Glutamatergic neuron (in vitro differentiated cells): ENCODE results near the gene NCKIPSD. TPM values are rescaled to one million over a fixed set of nuclear protein-coding genes. Genes with fewer than 3 reads are reported as not detected.

Source experiments
- DNase-seq: peaks from one replicate; pipeline ENCODE4 v3.0.0; 2022
- H3K27ac Mint-ChIP-seq: one replicate; pipeline ENCODE4 v1.8.0; 2020; ENCODE audit warnings: mild to moderate bottlenecking, mixed read lengths, inconsistent platforms; ENCODE audit not compliant: unreplicated experiment
- H3K27me3 Mint-ChIP-seq: one replicate; pipeline ENCODE4 v1.8.0; 2020; ENCODE audit warnings: mild to moderate bottlenecking, moderate library complexity, mixed read lengths, inconsistent platforms; ENCODE audit not compliant: unreplicated experiment
- H3K36me3 Mint-ChIP-seq: one replicate; pipeline ENCODE4 v1.8.0; 2020; ENCODE audit warnings: mild to moderate bottlenecking, mixed read lengths, inconsistent platforms; ENCODE audit not compliant: unreplicated experiment
- H3K4me1 Mint-ChIP-seq: one replicate; pipeline ENCODE4 v1.8.0; 2020; ENCODE audit warnings: mild to moderate bottlenecking, low read depth, mixed read lengths, inconsistent platforms; ENCODE audit not compliant: unreplicated experiment
- H3K4me3 Mint-ChIP-seq: one replicate; pipeline ENCODE4 v1.8.0; 2020; ENCODE audit warnings: mild to moderate bottlenecking, mixed read lengths, inconsistent platforms; ENCODE audit not compliant: unreplicated experiment
- H3K9me3 Mint-ChIP-seq: one replicate; pipeline ENCODE4 v1.8.0; 2020; ENCODE audit warnings: mild to moderate bottlenecking, moderate library complexity, mixed read lengths, inconsistent platforms; ENCODE audit not compliant: unreplicated experiment
- CTCF ChIP-seq: fragments of 200-600 bp; sonication (generic); IDR thresholded peaks from one replicate; pipeline ENCODE4 v1.5.0; 2021; ENCODE audit not compliant: partially characterized antibody, unreplicated experiment
- total RNA-seq: library from RNA; stranded (reverse); fragmentation: NEBNext Ultra II Directional; extraction: Animal tissue kit (Norgen Biotek cat#: 25700); gene quantifications from one replicate; pipeline ENCODE4 v1.2.1, GENCODE V29; 2021; ENCODE audit not compliant: unreplicated experiment

The NCKIPSD gene
- total RNA-seq, 1 donor from 2014 or later = 35.5 TPM

- no peaks in the 10 kb centered on the region for H3K9me3 Mint-ChIP-seq
- no peak for DNase-seq
- no peak overlapping the region for H3K27ac Mint-ChIP-seq
- no peak for TF ChIP-seq CTCF
- peaks cover 12% of the 10 kb centered on the region for H3K36me3 Mint-ChIP-seq
- peaks cover 4% of the 10 kb centered on the region for H3K4me1 Mint-ChIP-seq
- H3K4me3 Mint-ChIP-seq = no peak overlapping the region
- H3K27me3 Mint-ChIP-seq = peaks cover 1% of the 10 kb centered on the region
Observed at GRCh38 chr3:48678566-48679380, 6.9 kb downstream of the NCKIPSD start.

- Mint-ChIP-seq H3K27ac (no peak overlapping the region), H3K27me3 (peaks cover 1% of the 10 kb centered on the region), H3K36me3 (peaks cover 12% of the 10 kb centered on the region), H3K9me3 (peaks cover 3% of the 10 kb centered on the region), H3K4me1 (peaks cover 4% of the 10 kb centered on the region), H3K4me3 (no peak overlapping the region)
- TF ChIP-seq CTCF = no peak
- DNase-seq = no peak
Observed at GRCh38 chr3:48678056-48678455, 7.7 kb downstream of the NCKIPSD start.

- Mint-ChIP-seq H3K27me3 (no peaks in the 10 kb centered on the region), H3K4me3 (no peak overlapping the region), H3K4me1 (no peaks in the 10 kb centered on the region), H3K9me3 (peaks cover 3% of the 10 kb centered on the region), H3K27ac (no peak overlapping the region), H3K36me3 (peaks cover 7% of the 10 kb centered on the region)
- no peak for DNase-seq
- TF ChIP-seq CTCF = no peak
Observed at GRCh38 chr3:48674505-48674904, 11.2 kb downstream of the NCKIPSD start.

GRCh38 chr3:48672522-48672921, 13.2 kb downstream of the NCKIPSD start:
- H3K27ac Mint-ChIP-seq = no peak overlapping the region
- TF ChIP-seq CTCF = no peak
- H3K27me3 Mint-ChIP-seq = no peaks in the 10 kb centered on the region

GRCh38 chr3:48664929-48665328, 20.8 kb downstream of the NCKIPSD start:
- no peak for DNase-seq
- Mint-ChIP-seq H3K4me3 (peak overlapping the region; percentile 97), H3K9me3 (peaks cover 14% of the 10 kb centered on the region), H3K36me3 (peaks cover 6% of the 10 kb centered on the region), H3K27ac (peak overlapping the region; percentile 48), H3K4me1 (peaks cover 8% of the 10 kb centered on the region), H3K27me3 (peaks cover 20% of the 10 kb centered on the region)
- TF ChIP-seq CTCF = no peak

More at GRCh38 chr3:48672522-48672921, 13.2 kb downstream of the NCKIPSD start:
- Mint-ChIP-seq H3K4me3 (no peak overlapping the region), H3K9me3 (peaks cover 3% of the 10 kb centered on the region), H3K36me3 (peaks cover 10% of the 10 kb centered on the region), H3K4me1 (no peaks in the 10 kb centered on the region)
- DNase-seq = no peak
